Measurements from ENCODE around the gene OR2G6.
"Not testable (repeated sequence)": the region's sequence is repeated elsewhere in the genome, so short reads cannot be mapped to it uniquely, and the experiment has no call there.

GRCh38 chr1:248565530-248566373, 57.9 kb downstream of the OR2G6 start:
- TF ChIP-seq EP300 (IDR thresholded peaks at IDR 0.05; ENCODE audit: low read depth); POLR2A (IDR thresholded peaks at IDR 0.05); CTCF (IDR thresholded peaks at IDR 0.05): not testable (repeated sequence)

Measured in transverse colon (tissue), 3 donors.